ENCODE results near the gene POLE.
"Not testable (repeated sequence)": the region's sequence is repeated elsewhere in the genome, so short reads cannot be mapped to it uniquely, and the experiment has no call there.

The POLE gene

DNA sequence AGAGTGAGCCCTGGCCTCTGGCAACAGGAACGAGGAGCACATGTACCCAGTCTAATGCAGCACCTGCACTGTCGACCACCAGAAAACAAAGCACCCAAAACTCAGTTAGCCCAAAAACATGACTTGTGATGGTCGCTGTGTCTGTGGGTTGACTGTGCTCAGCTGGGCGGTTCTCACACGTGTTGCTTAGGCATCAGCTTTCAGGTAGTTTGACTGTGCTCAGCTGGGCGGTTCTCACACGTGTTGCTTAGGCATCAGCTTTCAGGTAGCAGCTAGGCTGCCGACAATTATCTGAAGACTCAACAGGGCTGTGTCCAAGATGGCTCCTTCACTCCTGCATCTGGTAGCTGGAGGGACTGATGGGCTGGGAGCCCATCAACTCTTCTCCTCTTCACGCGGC, 75.5 kb downstream of the POLE start:
- DNase-seq = no peak

DNA sequence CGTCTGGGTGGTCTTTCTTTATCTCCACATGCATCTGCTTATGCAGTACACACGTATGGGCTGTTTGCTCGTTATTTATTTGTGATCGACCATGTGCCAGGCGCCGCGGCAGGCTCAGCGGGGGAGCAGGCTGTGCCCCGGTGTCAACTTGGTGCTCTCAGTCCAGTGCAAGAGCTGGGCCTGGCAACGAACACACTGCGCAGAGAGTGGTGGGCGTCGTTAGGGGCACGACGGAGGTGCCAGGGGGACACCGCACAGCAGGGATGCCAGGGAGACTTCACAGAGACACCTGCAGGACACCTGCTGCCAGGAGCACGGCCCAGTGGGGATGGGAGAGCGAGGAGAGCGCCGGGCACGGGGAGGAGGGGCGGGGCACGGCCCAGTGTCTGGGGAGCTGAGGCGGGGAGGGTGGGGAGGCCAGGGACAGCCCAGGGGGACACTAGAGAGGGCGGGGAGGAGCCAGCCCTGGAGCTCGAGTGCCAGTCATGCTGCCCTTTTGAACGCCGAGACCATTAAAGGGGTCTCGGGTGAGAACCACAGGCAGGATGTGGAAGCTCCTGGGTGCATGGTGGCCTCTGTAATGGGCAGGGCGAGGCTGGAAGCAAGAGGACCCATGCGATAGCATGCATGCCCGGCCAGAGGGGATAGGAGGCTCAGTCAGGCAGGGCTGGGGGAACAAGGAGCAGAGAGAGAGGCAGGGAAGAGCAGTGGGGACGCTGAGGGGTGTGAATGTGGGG, 76.1 kb downstream of the POLE start:
- no peak for DNase-seq

DNA sequence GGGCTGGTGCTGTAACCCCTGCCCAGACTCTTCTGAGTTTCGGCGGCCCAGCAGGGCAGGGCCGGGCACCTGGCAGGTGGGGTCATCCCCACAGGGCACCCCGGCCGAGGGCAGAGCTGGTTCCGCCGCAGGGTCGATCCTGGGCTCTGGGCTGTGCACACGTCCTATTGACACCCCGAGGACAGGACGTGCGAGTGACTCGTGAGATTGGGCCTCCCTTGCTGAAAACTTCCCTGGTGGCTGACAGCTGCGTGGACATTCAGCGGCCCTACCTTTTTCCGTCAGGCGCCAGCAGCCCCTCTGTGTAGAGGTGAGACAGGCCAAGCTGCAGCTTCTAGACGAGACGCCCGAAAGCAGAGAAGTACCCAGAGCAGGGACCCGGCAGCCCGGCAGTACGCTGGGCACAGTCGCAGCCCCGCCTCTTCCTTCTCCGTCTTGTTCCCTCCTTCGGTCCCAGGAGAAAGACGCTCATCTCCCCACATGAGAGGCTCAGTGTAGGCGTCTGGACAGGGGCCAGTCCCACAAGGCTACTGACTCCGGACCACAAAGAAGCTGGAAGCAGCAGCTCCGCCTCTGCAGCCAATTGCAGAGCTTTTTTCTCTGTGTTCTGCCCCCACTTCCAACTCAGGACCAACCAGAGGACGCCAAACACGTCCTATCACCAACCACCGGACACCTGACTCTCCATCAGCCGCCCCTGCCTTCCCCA, 76.9 kb downstream of the POLE start, which contains the start of gene LRCOL1:
TSS of gene LRCOL1 (minus strand) at position 532 of the 709 bp plus-strand sequence. CDS start 4,331 bp downstream, outside the sequence.
- no peak for DNase-seq

DNA sequence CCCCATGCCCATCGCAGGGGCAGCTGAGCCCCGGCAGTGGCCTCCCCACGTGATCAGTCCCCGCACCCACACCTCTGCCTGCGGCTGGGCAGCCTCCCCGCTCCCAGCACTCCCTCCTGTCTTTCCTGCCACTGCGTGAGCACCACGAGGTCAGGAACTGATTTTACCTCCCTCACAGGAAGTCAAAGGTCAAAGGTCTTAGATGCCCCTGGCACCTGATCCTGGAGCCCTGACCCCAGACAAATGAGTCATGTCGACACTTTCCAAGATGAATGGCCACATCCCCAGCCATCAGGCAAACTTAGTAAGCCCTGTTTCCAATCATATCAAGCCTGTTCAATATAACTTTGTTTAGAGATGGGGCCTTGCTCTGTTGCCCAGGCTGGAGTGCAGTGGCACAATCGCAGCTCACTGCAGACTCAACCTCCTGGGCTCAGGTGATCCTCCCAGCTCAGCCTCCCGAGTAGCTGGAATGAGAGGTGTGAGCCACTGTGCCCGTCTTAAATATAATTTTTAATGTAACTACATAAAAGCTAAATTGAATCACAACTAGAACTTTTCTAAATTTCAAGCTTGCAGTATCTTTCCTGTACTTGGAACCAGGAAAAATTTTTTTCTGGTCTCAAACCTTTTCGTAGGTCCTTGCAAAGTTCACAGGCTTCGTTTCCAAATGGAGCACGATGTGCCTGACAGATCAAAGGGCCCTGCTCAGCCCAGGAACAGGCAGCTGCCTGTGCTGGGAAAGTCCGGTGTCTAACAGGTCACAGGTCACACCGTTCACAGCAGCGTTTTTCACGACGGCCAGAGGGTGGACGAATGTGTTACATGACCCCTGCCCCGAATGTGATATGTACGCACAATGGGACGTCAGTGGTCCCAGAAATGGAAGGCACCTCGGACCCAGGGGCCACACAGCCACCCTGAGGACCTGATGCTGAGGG, 78.6 kb downstream of the POLE start:
- DNase-seq = no peak

DNA sequence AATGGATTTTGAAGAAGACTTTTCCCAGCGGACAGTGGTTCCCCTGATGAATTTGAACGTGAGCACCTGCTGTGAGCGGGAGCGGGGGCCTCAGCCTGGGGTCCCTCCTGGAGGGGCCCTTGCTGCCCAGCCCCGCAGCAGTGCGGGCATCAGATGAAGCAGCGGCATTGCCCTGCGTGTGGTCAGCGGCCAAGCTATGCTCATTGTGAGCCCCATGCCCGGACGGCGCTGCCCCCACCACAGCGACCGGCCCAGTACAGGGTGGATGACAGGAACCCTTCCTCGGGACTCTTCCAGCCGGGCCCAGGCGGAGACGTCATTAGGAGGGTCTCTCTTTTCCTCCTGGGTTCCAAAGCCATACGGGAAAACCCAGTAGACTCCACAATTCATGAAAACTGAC, 80.2 kb downstream of the POLE start:
- no peak for DNase-seq

DNA sequence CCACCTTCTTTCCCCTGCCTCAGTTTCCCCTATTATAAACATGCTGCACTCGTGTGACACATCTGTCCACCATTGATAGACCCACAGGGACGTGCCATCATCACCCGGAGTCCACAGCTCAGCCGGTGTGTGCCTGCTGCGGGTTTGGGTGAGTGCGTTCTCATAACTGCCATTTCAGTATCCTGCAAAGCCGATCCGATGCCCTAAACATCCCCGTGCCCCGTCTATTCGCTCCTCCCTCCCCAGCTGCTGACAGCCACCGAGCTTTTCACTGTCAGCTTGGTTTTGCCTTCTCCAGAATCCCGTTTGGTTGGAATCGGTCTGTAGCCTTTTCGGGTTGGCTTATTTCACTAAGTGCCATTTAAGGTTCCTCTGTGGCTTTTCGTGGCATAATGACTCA, 80.7 kb downstream of the POLE start:
- DNase-seq = no peak

DNA sequence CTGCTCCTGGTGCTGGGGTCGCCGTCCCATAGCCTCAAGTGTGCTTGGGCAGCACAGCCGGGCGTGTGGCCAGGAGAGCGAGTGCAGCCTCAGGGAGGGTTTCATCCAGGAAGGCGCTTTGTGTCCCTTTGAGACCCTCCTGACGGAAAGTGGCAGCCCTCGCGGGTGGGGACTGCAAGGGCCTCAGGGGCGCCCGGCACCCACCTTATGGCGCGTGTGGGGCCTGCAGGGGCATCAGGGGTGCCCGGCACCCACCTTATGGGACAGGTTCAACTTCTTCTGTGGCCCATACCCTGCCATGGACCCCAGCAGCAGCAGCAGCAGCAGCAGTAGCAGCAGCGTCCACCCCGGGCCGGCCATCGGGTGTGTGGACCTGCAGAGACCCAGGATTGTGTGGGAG, 81.2 kb downstream of the POLE start:
- no peak for DNase-seq

DNA sequence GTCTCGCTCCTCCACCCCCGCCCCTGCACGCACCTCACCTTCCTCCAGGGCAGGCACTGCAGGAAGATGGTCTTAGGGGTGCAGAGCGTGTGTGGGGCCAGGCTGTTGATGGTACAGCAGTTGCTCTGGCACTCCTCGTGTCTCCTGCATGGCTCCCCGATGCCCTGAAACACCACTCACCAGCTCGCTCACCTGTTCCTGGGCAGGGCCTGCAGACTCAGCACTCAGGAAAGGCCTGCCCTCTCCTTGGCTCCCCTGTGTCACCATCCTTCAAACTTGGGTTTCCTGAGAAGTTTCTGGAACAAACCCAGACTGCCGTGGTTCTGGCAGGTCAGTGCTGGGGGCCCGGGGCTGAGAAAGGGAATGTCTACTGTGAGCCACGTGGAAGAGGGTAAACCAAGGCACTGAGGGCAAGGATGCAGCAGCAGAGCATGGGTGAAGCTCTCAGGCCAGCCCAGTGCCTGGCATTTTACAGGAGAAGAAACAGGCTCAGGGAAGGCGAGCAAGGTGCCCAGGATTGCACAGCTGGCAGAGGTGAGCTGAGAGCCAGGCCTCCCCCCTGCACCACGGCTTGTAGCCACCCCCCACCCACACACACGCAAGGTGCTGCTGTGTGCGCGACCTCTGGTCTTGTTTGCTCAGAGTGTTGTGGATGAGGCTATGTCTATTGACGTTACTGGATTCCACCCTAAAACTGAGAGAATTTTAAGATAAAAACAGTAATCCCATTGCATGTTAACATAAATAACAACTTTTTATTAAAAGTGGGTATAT, 82.3 kb downstream of the POLE start:
- no peak for DNase-seq

DNA sequence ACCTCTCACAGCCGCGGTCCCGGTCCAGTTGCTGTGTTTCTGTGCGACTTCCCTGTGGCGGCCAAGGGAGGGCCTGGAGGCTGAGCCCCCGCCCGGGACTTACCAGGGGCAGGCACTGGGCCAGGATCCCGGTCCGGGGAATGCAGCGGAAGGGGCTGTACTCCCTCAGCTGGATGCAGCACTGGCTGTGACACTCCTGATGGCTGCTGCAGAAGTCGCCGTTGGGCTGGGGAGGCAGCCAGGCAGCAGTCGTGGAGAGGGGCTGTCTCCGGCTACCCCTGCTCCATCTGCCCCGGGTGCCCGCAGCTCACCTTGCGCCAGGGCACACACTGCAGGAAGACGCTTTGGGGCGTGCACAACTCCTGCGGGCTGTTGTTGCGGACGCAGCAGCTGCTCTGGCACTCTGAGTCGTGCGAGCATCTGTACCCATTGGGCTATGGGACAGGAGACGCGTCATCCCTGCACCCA, 83.0 kb downstream of the POLE start:
- DNase-seq = no peak

DNA sequence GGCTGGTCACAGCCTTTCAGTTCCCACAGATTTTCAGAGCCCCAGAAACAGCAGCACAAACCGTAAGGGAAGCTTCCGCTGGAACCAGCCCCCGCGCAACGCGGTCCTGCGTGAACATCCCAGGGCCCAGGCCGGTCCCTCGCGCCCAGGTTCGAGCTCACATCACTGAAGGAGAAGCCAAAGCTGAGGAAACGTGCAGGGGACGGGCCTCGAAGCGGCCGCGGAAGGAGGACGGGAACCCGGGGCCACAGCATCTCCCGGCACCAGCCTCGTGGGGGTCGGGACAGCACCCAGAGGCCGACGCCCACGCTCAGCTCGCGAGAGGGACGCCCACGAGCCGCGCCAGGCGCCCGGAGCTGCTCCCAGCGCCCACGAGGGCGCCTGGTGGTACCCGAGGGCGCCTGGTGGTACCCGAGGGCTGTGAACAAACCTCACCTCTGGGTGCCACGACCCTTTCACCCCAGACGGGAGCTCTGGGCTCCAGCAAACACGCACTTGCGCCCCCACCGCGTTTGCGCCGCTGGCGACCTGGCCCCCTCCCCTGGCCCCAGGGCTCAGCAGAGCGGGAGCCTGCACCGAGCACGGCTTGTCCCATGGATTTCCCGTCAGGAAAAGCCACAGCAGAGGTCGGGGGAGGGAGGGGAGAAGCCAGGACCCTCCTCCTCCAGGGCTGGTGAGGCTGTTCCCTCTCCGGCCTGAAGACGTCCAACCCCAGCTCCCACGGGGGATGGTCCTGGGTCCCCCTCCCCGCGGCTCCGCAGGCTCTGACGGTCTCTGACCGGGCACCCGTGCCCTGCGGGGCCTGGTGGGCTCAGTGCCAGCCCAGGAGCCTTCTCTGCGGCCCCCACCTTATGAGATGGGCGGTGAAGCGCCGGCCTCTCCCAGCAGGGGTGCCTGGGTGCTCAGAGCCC, 83.6 kb downstream of the POLE start:
- DNase-seq = no peak

DNA sequence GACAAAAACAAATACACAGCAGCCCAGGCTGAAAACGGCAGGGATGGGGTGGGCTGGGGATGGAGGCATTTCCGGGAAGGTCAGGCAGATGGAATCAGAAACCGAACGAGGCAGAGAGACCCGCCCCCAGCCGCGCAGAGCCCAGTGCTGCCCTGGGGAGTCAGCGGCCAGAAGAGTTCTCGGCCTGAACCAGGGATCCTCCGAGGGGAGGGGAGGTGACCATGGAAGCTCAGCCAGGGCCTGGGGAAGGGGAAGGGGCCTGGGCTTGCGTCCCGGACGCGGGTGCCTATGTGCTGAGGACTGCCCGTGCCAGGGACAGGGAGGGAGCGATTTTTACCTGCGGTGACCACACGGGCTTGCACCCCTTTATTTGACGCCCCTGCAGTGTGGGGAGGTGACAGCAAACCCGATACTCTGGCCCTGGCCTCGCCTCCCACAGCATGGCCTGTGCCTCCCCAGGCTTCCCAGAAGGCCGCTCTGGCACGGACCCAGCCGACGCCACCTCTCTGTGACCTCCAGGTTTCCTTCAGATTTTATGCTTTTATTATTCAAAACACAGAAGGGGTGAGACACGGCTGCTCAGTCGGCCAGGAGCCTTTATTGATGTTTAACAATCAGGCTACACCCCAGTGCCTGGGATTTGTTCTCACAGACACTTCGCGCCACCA, 84.4 kb downstream of the POLE start:
- no peak for DNase-seq

DNA sequence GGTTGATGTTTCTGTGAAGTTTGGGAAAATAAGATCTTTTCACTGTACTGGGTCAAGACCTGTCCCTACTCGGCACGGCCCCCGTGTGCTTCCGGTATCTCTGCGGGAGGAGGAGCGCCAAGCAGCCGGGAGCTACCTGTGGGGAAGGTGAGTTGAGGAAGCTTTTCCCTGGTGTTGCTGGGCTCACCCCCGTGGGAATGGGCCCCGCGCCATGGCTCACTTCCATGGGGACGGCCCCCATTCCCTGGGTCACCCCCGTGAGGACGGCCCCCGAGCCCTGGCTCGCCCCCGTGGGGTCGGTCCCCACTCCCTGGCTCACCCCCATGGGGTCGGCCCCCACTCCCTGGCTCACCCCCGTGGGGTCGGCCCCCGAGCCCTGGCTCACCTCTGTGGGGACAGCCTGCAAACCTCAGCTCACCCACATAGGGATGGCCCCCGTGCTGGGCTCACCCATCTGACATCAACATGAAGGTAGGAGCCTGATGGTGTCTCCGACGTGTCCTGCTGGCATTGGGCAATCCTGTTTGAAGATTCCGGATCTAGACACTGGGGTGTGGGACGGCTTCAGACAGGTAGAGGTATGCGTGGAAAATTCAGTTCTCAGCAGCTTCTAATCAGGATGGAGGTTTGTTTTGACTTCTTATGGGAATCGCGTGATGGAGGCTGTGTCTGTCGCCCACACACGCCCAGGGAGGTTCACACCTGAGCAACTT, 85.8 kb downstream of the POLE start:
- no peak for DNase-seq

DNA sequence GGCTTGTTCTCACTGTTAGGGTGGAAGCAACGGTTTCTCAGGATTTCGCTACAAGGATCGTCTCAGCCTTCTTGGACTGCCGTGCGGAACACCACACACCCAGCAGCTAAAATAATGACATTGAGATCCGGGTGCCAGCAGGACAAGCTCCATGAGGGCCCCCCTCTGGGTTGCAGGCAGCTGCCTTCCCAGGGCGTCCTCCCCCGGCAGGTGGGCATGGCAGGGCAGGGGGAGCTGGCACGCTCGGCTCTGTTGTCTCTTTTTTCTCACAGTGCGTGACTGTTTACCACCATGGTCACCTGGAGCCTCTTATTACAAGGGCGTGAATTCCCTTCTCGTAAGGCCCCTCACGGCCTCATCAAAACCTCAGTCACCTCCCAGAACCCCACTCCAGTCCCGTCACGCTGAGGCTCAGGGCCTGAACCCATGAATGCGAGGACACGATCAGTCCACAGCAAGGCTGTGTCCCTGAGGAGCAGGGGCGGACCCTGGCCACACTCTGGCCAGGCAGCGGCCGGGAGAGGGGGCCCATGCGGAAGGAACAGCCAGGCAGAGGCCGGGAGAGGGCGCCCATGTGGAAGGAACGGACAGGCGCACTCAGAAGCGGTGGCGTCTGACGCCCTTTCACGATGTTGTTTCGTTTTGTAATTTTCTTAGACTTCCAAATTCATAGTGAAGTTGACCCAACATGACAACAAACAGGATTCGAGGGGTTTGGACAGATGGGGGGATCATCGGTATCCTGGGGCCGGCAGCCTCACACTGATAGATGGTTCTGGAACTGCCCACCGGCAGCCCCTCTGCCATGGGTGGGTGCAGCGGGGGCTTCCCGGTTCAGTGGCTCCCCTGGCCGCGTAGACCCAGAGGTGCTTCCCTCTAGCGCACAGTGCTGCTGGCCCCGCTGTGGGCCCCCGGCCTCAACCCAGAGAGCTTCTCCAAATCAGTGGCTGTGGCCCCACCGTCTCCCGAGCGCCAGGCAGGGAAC, 86.8 kb downstream of the POLE start:
- peak; percentile 26 for DNase-seq

DNA sequence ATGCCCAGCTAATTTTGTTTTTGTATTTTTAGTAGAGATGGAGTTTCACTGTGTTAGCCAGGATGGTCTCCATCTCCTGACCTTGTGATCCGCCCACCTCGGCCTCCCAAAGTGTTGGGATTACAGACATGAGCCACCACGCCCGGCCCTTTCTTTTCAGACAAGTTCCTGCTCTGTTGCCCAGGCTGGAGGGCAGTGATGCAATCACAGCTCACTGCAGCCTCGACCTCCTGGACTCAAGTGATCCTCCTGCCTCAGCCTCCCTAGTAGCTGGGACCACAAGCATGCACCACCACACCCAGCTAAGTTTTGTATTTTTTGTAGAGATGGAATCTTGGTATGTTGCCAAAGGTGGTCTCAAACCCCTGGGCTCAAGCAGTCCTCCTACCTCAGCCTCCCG, 87.6 kb downstream of the POLE start:
- not testable (repeated sequence) for DNase-seq

DNA sequence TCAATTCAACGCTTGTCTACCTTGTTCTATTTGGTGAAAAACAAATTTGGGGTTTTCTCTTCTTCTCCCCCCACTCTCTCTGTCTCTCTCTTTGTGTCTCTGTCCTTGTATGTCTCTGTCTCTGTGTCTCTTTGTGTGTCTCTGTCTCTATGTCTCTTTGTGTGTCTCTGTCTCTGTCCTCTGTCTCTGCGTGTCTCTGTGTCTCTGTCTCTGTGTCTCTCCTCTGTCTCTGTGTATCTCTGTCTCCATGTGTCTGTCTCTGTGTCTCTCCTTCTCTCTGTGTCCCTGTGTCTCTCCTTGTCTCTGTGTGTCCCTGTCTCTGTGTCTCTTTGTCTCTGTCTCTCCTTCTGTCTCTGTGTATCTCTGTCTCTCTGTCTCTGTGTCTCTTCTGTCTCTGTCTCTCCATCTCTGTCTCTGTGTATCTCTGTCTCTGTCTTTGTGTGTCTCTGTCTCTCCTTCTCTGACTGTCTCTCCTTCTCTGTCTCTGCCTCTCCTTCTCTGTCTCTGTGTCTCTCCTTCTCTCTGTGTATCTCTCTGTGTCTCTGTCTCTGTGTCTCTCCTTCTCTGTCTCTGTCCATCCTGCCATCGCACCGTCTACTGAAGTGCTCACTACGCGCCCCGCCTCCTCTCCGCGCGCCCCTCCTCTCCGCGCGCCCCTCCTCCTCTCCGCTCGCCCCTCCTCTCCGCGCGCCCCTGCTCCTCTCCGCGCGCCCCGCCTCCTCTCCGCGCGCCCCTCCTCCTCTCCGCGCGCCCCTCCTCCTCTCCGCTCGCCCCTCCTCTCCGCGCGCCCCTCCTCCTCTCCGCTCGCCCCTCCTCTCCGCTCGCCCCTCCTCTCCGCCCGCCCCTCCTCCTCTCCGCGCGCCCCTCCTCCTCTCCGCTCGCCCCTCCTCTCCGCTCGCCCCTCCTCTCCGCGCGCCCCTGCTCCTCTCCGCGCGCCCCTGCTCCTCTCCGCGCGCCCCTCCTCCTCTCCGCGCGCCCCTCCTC, 89.5 kb downstream of the POLE start:
- DNase-seq = peak; percentile 44

DNA sequence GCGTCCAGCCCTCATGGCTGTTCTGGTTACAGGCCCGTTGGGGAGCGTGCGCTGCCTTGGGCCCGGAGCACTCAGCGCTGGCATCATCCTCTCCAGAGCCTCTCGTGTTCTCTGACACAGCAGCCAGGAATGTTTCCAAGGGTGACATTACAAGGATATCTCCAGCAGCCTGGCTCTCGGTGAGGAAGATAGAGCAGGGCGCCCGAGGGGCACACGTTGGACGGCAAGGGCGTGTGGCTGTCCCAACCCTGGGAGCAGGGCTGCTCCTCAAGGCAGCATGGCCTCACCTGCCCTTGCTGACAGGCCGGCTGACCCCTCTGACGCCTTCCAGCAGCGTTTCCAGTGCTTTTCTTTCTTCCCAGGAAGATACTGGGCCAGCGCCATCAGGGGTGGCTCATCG, 91.1 kb downstream of the POLE start:
- no peak for DNase-seq

DNA sequence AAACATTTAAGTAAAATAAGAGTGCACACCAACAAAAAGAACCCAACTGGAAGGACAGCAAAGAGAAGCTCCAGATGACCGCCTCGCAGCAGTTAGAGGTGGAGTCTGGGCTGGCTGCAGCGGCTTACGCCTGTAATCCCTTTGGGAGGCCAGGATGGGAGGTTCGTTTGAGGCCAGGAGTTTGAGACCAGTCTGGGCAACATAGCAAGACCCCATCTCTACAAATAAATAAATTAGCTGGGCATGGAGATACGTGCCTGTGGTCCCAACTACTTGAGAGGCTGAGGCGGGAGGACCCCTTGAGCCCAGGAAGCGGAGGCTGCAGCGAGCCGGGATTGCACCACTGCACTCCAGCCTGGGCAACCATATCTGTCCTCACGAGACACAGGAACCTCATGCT, 92.0 kb downstream of the POLE start:
- no peak for DNase-seq

Data from T-helper 9 cell (primary cell).